CD4-positive, alpha-beta T cell (primary cell): ENCODE results near the gene HOXA3. TPM values are rescaled to one million over a fixed set of nuclear protein-coding genes. Genes with fewer than 3 reads are reported as not detected.

ENCODE experiments used
- ATAC-seq: fragments of 200-7000 bp; cut with Tn5 transposase; one replicate; pipeline ENCODE4 v1.10.0; 2022; ENCODE audit warnings: mild to moderate bottlenecking; ENCODE audit not compliant: poor library complexity
- CTCF ChIA-PET: fragments of 350-600 bp; sonication (Branson Sonifier 250); formaldehyde crosslinking; loops from one replicate; lab custom pipeline; 2021; ENCODE audit warnings: antibody characterized with exemption, inconsistent platforms; lab: Charles Lee
- POLR2A ChIA-PET: fragments of 350-600 bp; sonication (Branson Sonifier 250); formaldehyde crosslinking; loops from one replicate; lab custom pipeline; 2021; ENCODE audit warnings: antibody characterized with exemption, inconsistent platforms; lab: Charles Lee
- DNase-seq, 14 experiments: peaks; one replicate each; pipeline ENCODE4 v3.0.0-alpha.2; 2013 to 2020; ENCODE audit warnings: mixed read lengths in 2 of 14
- H3K27ac ChIP-seq, 2 donors: one replicate each; pipeline versions ENCODE4 v1.5.1 to v1.7.0; 2013; ENCODE audit warnings: low read length in 2 of 2, low read depth in 1 of 2, mild to moderate bottlenecking in 1 of 2
- H3K27me3 ChIP-seq, 2 experiments: 1 replicate in 1 of 2; 2 replicates in 1 of 2; pipeline versions ENCODE4 v1.6.1 to v1.7.0; 2013; ENCODE audit warnings: low read length in 2 of 2, control low read depth in 1 of 2, mild to moderate bottlenecking in 1 of 2, moderate library complexity in 1 of 2; ENCODE audit not compliant: insufficient read depth in 2 of 2, control insufficient read depth in 1 of 2
- H3K36me3 ChIP-seq: one replicate; pipeline ENCODE4 v1.6.1; 2013; ENCODE audit warnings: low read length, control low read depth; ENCODE audit not compliant: insufficient read depth
- H3K4me1 ChIP-seq: one replicate; pipeline ENCODE4 v1.6.1; 2013; ENCODE audit warnings: low read length, control low read depth; ENCODE audit not compliant: insufficient read depth
- H3K4me3 ChIP-seq: one replicate; pipeline ENCODE4 v1.5.1; 2013; ENCODE audit warnings: mild to moderate bottlenecking, low read length, moderate library complexity
- H3K9me3 ChIP-seq, 2 experiments: 1 replicate in 1 of 2; 2 replicates in 1 of 2; pipeline versions ENCODE4 v1.6.1 to v1.7.0; 2013; ENCODE audit warnings: low read length in 2 of 2, mild to moderate bottlenecking in 2 of 2, control low read depth in 1 of 2, moderate library complexity in 1 of 2; ENCODE audit not compliant: control insufficient read depth in 1 of 2, insufficient read depth in 1 of 2
- H3K27ac Mint-ChIP-seq: one replicate; pipeline ENCODE4 v1.8.0; 2020; ENCODE audit warnings: mixed read lengths
- H3K27me3 Mint-ChIP-seq: one replicate; pipeline ENCODE4 v1.8.0; 2021; ENCODE audit warnings: mixed read lengths
- H3K36me3 Mint-ChIP-seq: one replicate; pipeline ENCODE4 v1.8.0; 2021; ENCODE audit warnings: low read depth, mixed read lengths
- H3K4me1 Mint-ChIP-seq: one replicate; pipeline ENCODE4 v1.8.0; 2021; ENCODE audit warnings: low read depth, mixed read lengths
- H3K4me3 Mint-ChIP-seq: one replicate; pipeline ENCODE4 v1.8.0; 2020; ENCODE audit warnings: mild to moderate bottlenecking, mixed read lengths
- H3K9me3 Mint-ChIP-seq: one replicate; pipeline ENCODE4 v1.8.0; 2020; ENCODE audit warnings: mixed read lengths
- CTCF ChIP-seq: fragments of 200-600 bp; IDR thresholded peaks from one replicate; pipeline ENCODE4 v1.8.0; 2022; ENCODE audit warnings: antibody characterized with exemption, mild to moderate bottlenecking
- intact Hi-C, 2 experiments: fragments of 100-400 bp; cut with DNase I in 1 of 2; cut with micrococcal nuclease in 1 of 2; formaldehyde crosslinking; loops; one replicate each; pipeline versions ENCODE4 v1.15.1 to v1.9.0; 2023 to 2025; cut with DNase I, micrococcal nuclease
- total RNA-seq, 174 experiments: library from RNA in 2 of 174; stranded (reverse) in 2 of 174; gene quantifications; one replicate each; pipeline ENCODE4 v1.2.3 and lab custom pipeline; 2021 to 2026

Gene HOXA3
- total RNA-seq, 2 experiments from 2014 or later: not detected

GRCh38 chr7:27115221-27116026, 37.0 kb downstream of the HOXA3 start:
- intact Hi-C loops: no loop called here
- H3K27ac ChIP-seq: no peak overlapping the region
- H3K36me3 Mint-ChIP-seq: no peaks in the 10 kb centered on the region
- no peak overlapping the region for H3K4me3 ChIP-seq
- DNase-seq (no peak), ATAC-seq (no peak)
- ChIA-PET POLR2A (no interaction called here), CTCF (no interaction called here)
- no peak overlapping the region for H3K27ac Mint-ChIP-seq
- no peak overlapping the region for H3K4me3 Mint-ChIP-seq
- H3K9me3 Mint-ChIP-seq: no peaks in the 10 kb centered on the region
- H3K9me3 ChIP-seq: peaks cover 0 to 12% of the 10 kb centered on the region in 2 experiments
- H3K4me1 ChIP-seq: no peaks in the 10 kb centered on the region
- peaks cover 36% of the 10 kb centered on the region for H3K27me3 Mint-ChIP-seq
- H3K4me1 Mint-ChIP-seq: no peaks in the 10 kb centered on the region
- peaks cover 5% of the 10 kb centered on the region in 2 experiments for H3K27me3 ChIP-seq
- TF ChIP-seq CTCF: no peak
- no peaks in the 10 kb centered on the region for H3K36me3 ChIP-seq

GRCh38 chr7:27114881-27115220, 37.5 kb downstream of the HOXA3 start:
- DNase-seq (no peak), ATAC-seq (no peak)
- Histone ChIP-seq H3K9me3 (peaks cover 0 to 15% of the 10 kb centered on the region in 2 experiments), H3K27ac (no peak overlapping the region), H3K27me3 (peaks cover 5% of the 10 kb centered on the region in 2 experiments), H3K36me3 (no peaks in the 10 kb centered on the region), H3K4me3 (no peak overlapping the region), H3K4me1 (no peaks in the 10 kb centered on the region)
- POLR2A ChIA-PET: no interaction called here
- intact Hi-C loops: no loop called here
- Mint-ChIP-seq H3K4me1 (no peaks in the 10 kb centered on the region), H3K27me3 (peaks cover 36% of the 10 kb centered on the region), H3K36me3 (no peaks in the 10 kb centered on the region), H3K9me3 (no peaks in the 10 kb centered on the region), H3K4me3 (no peak overlapping the region), H3K27ac (no peak overlapping the region)
- CTCF ChIA-PET: no interaction called here
- TF ChIP-seq CTCF: no peak

- no peaks in the 10 kb centered on the region for H3K36me3 Mint-ChIP-seq
- no peak for TF ChIP-seq CTCF
- no peak overlapping the region for H3K4me3 Mint-ChIP-seq
- Histone ChIP-seq H3K4me3 (no peak overlapping the region), H3K9me3 (peaks cover 0 to 15% of the 10 kb centered on the region in 2 experiments), H3K27me3 (peaks cover 5% of the 10 kb centered on the region in 2 experiments), H3K27ac (no peak overlapping the region), H3K4me1 (no peaks in the 10 kb centered on the region), H3K36me3 (no peaks in the 10 kb centered on the region)
- H3K27me3 Mint-ChIP-seq: peaks cover 36% of the 10 kb centered on the region
- H3K4me1 Mint-ChIP-seq: no peaks in the 10 kb centered on the region
- H3K9me3 Mint-ChIP-seq: no peaks in the 10 kb centered on the region
- DNase-seq (no peak), ATAC-seq (no peak)
- POLR2A ChIA-PET: no interaction called here
- CTCF ChIA-PET: no interaction called here
- intact Hi-C loops: no loop called here
- H3K27ac Mint-ChIP-seq: no peak overlapping the region
Measured at GRCh38 chr7:27113991-27114769, 38.2 kb downstream of the HOXA3 start.
